GM13977 (cell line): ENCODE results near the gene PROM1.

Source experiments
- DNase-seq: peaks from one replicate; pipeline ENCODE4 v3.0.0; 2012; ENCODE audit warnings: low spot score
- CTCF ChIP-seq: IDR thresholded peaks from 2 replicates; pipeline ENCODE4 v1.5.1; 2012; ENCODE audit warnings: mild to moderate bottlenecking, control low read depth; ENCODE audit not compliant: insufficient read depth; ENCODE audit errors: extremely low read depth, missing control alignments
- in situ Hi-C: fragments of 300-500 bp; cut with MboI; formaldehyde crosslinking; loops from one replicate; pipeline ENCODE4 v1.12.0; 2022; ENCODE audit warnings: low sequenced_read_pairs, low pct_unique_long_range_greater_than_20kb, mixed read lengths, inconsistent platforms; ENCODE audit not compliant: unreplicated experiment

PROM1 gene

GRCh38 chr4:16011173-16011572 lies 72.7 kb downstream of the PROM1 start:
- TF ChIP-seq CTCF, result no peak
- in situ Hi-C loops, result no loop called here
- no peak for DNase-seq

GRCh38 chr4:16009153-16009552 lies 74.7 kb downstream of the PROM1 start:
- in situ Hi-C loops, result no loop called here
- no peak for TF ChIP-seq CTCF
- no peak for DNase-seq

GRCh38 chr4:16007471-16008095 lies 76.2 kb downstream of the PROM1 start:
- in situ Hi-C loops, result no loop called here

GRCh38 chr4:16006771-16007446 lies 76.9 kb downstream of the PROM1 start:
- DNase-seq, result no peak
- in situ Hi-C loops, result no loop called here
- TF ChIP-seq CTCF, result no peak

More at GRCh38 chr4:16007471-16008095, 76.2 kb downstream of the PROM1 start:
- no peak for TF ChIP-seq CTCF
- no peak for DNase-seq

GRCh38 chr4:16005676-16006075 lies 78.1 kb downstream of the PROM1 start:
- in situ Hi-C loops, result no loop called here
- no peak for DNase-seq
- TF ChIP-seq CTCF, result no peak

GRCh38 chr4:16001484-16001858 lies 82.4 kb downstream of the PROM1 start:
- in situ Hi-C loops, result no loop called here
- TF ChIP-seq CTCF, result peak; percentile 89
- peak; percentile 81 for DNase-seq
